GM23248 (cell line): ENCODE results near the gene FSIP1.

Experiments
- EZH2 ChIP-seq: fragments of 200-600 bp; sonication (generic); IDR thresholded peaks from 2 replicates; pipeline ENCODE4 v1.6.1; 2018; ENCODE audit warnings: antibody characterized with exemption, mild to moderate bottlenecking; ENCODE audit not compliant: insufficient read depth, poor library complexity, severe bottlenecking
- EZH2phosphoT487 ChIP-seq: fragments of 200-600 bp; sonication (generic); IDR thresholded peaks from 2 replicates; pipeline ENCODE4 v1.6.1; 2018; ENCODE audit warnings: antibody characterized with exemption, moderate library complexity, mild to moderate bottlenecking, low read depth; ENCODE audit not compliant: insufficient read depth

DNA sequence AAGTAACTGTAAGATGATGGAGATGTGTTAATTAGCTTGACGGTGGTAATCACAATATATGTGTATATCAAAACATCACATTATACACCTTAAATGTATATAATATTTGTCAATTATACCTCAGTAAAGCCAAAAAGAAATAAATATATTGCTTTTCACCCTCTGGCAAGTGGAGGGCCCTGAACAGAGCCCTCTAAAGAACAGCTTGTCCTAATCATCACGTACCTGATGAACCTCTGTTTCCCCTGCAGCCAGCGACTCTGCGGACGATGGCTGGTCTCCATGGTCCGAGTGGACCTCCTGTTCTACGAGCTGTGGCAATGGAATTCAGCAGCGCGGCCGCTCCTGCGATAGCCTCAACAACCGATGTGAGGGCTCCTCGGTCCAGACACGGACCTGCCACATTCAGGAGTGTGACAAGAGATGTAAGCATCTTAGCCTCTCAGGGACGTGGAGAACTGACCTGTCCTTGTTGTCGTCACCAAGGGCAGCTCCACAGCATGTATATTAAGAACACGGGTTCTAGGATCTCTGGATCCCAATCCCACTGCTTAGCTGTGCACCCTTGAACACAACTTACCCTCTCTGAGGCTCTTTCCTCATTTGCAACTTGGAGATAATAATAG is 195.4 kb downstream of the FSIP1 start:
- TF ChIP-seq EZH2 (no peak), EZH2phosphoT487 (no peak)
